HG02678 (cell line): ENCODE data around the gene ARMC12.

Source experiments
- ATAC-seq: cut with Tn5 transposase; IDR thresholded peaks from one replicate; pipeline ENCODE4 v1.9.1; 2021; ENCODE audit warnings: mild to moderate bottlenecking, moderate library complexity; ENCODE audit not compliant: unreplicated experiment

Gene ARMC12

GRCh38 chr6:35797837-35798526, 61.1 kb downstream of the ARMC12 start:
- ATAC-seq = no peak
